ENCODE measurements around the gene DYRK1A.
"Not testable (repeated sequence)": the region's sequence is repeated elsewhere in the genome, so short reads cannot be mapped to it uniquely, and the experiment has no call there.

Gene DYRK1A

GRCh38 chr21:37537391-37537996 lies 170.9 kb downstream of the DYRK1A start:
- no peaks in the 10 kb centered on the region for H3K36me3 ChIP-seq (ENCODE audit: control insufficient read depth in 1 of 2, insufficient read depth in 2 of 2, low read depth in 1 of 2, low read length in 2 of 2)
- WGBS = 96% methylated on average over 3 of the region's 4 CpGs
- H3K4me1 ChIP-seq (ENCODE audit: control insufficient read depth, insufficient read depth, low read depth, low read length) = peaks cover 6% of the 10 kb centered on the region
- H2BK15ac ChIP-seq (ENCODE audit: low read depth, poor library complexity, severe bottlenecking) = no peak overlapping the region
- no peak overlapping the region for H3K9ac ChIP-seq (ENCODE audit: low read length)
- no peak overlapping the region for H4K8ac ChIP-seq (ENCODE audit: low read length)
- H3K4me3 ChIP-seq (ENCODE audit: insufficient read depth in 1 of 2, low read depth in 1 of 2, low read length in 2 of 2) = no peak overlapping the region
- peaks cover 48% of the 10 kb centered on the region for H3K9me3 ChIP-seq (ENCODE audit: control insufficient read depth, low read length)
- H2AK5ac ChIP-seq (ENCODE audit: low read length, severe bottlenecking) = no peak overlapping the region
- H3K79me1 ChIP-seq (replicated peaks; ENCODE audit: low read length, poor library complexity, severe bottlenecking) = no peaks in the 10 kb centered on the region
- H3K18ac ChIP-seq (ENCODE audit: low read depth in 1 of 2, low read length in 2 of 2) = no peak overlapping the region
- H3K27me3 ChIP-seq (ENCODE audit: control insufficient read depth in 1 of 2, insufficient read depth in 1 of 2, low read length in 2 of 2) = peaks cover 8 to 15% of the 10 kb centered on the region in 2 experiments
- H3K4ac ChIP-seq (ENCODE audit: low read depth in 1 of 2, low read length in 2 of 2) = no peak overlapping the region
- H2AFZ ChIP-seq (ENCODE audit: low read depth, low read length) = no peak overlapping the region
- H3K27ac ChIP-seq (ENCODE audit: low read length, poor library complexity, severe bottlenecking) = no peak overlapping the region
- no peak overlapping the region for H3K14ac ChIP-seq (ENCODE audit: low read length in 2 of 2)
- H3K4me2 ChIP-seq (ENCODE audit: low read length, poor library complexity, severe bottlenecking) = no peak overlapping the region
- no peak overlapping the region for H2BK120ac ChIP-seq (ENCODE audit: low read depth, low read length)
- no peak overlapping the region for H2BK12ac ChIP-seq (ENCODE audit: low read length in 2 of 2)
- H4K91ac ChIP-seq (ENCODE audit: low read length) = no peak overlapping the region
- DNase-seq = no peak
- no peak overlapping the region for H3K23ac ChIP-seq (ENCODE audit: low read length in 2 of 2)
- no peak overlapping the region for H2BK5ac ChIP-seq (ENCODE audit: low read depth, low read length, poor library complexity, severe bottlenecking)

- Histone ChIP-seq H2BK12ac (ENCODE audit: low read length in 2 of 2) (no peak overlapping the region), H2BK120ac (ENCODE audit: low read depth, low read length) (no peak overlapping the region), H4K8ac (ENCODE audit: low read length) (no peak overlapping the region), H3K27me3 (ENCODE audit: control insufficient read depth in 1 of 2, insufficient read depth in 1 of 2, low read length in 2 of 2) (peaks cover 6 to 9% of the 10 kb centered on the region in 2 experiments), H2AFZ (ENCODE audit: low read depth, low read length) (no peak overlapping the region), H2BK5ac (ENCODE audit: low read depth, low read length, poor library complexity, severe bottlenecking) (no peak overlapping the region), H4K91ac (ENCODE audit: low read length) (no peak overlapping the region), H3K14ac (ENCODE audit: low read length in 2 of 2) (no peak overlapping the region), H2BK15ac (ENCODE audit: low read depth, poor library complexity, severe bottlenecking) (no peak overlapping the region), H3K4ac (ENCODE audit: low read depth in 1 of 2, low read length in 2 of 2) (no peak overlapping the region), H3K18ac (ENCODE audit: low read depth in 1 of 2, low read length in 2 of 2) (no peak overlapping the region), H3K23ac (ENCODE audit: low read length in 2 of 2) (no peak overlapping the region), H3K9me3 (ENCODE audit: control insufficient read depth, low read length) (peaks cover 56% of the 10 kb centered on the region), H3K27ac (ENCODE audit: low read length, poor library complexity, severe bottlenecking) (no peak overlapping the region), H3K79me1 (replicated peaks; ENCODE audit: low read length, poor library complexity, severe bottlenecking) (no peaks in the 10 kb centered on the region), H3K4me3 (ENCODE audit: insufficient read depth in 1 of 2, low read depth in 1 of 2, low read length in 2 of 2) (no peak overlapping the region), H3K9ac (ENCODE audit: low read length) (no peak overlapping the region), H3K36me3 (ENCODE audit: control insufficient read depth in 1 of 2, insufficient read depth in 2 of 2, low read depth in 1 of 2, low read length in 2 of 2) (no peaks in the 10 kb centered on the region), H2AK5ac (ENCODE audit: low read length, severe bottlenecking) (no peak overlapping the region), H3K4me2 (ENCODE audit: low read length, poor library complexity, severe bottlenecking) (no peak overlapping the region), H3K4me1 (ENCODE audit: control insufficient read depth, insufficient read depth, low read depth, low read length) (no peaks in the 10 kb centered on the region)
- no peak for DNase-seq
- 100% methylated on average over 1 of the region's 5 CpGs for WGBS
Observed at GRCh38 chr21:37538971-37539590, 172.5 kb downstream of the DYRK1A start.

GRCh38 chr21:37541128-37541527 lies 174.6 kb downstream of the DYRK1A start:
- not testable (repeated sequence) for H2BK5ac ChIP-seq (ENCODE audit: low read depth, low read length, poor library complexity, severe bottlenecking); H3K18ac ChIP-seq (ENCODE audit: low read depth in 1 of 2, low read length in 2 of 2); H3K27me3 ChIP-seq (ENCODE audit: control insufficient read depth in 1 of 2, insufficient read depth in 1 of 2, low read length in 2 of 2); H3K14ac ChIP-seq (ENCODE audit: low read length in 2 of 2); H2BK12ac ChIP-seq (ENCODE audit: low read length in 2 of 2); H4K91ac ChIP-seq (ENCODE audit: low read length); H2BK15ac ChIP-seq (ENCODE audit: low read depth, poor library complexity, severe bottlenecking); H3K79me1 ChIP-seq (replicated peaks; ENCODE audit: low read length, poor library complexity, severe bottlenecking); H2AK5ac ChIP-seq (ENCODE audit: low read length, severe bottlenecking); DNase-seq; H3K4me3 ChIP-seq (ENCODE audit: insufficient read depth in 1 of 2, low read depth in 1 of 2, low read length in 2 of 2); H3K23ac ChIP-seq (ENCODE audit: low read length in 2 of 2); H2AFZ ChIP-seq (ENCODE audit: low read depth, low read length); H3K4ac ChIP-seq (ENCODE audit: low read depth in 1 of 2, low read length in 2 of 2); H2BK120ac ChIP-seq (ENCODE audit: low read depth, low read length); H3K36me3 ChIP-seq (ENCODE audit: control insufficient read depth in 1 of 2, insufficient read depth in 2 of 2, low read depth in 1 of 2, low read length in 2 of 2); H3K4me2 ChIP-seq (ENCODE audit: low read length, poor library complexity, severe bottlenecking); H3K27ac ChIP-seq (ENCODE audit: low read length, poor library complexity, severe bottlenecking); H4K8ac ChIP-seq (ENCODE audit: low read length); H3K9ac ChIP-seq (ENCODE audit: low read length); H3K4me1 ChIP-seq (ENCODE audit: control insufficient read depth, insufficient read depth, low read depth, low read length)
- H3K9me3 ChIP-seq (ENCODE audit: control insufficient read depth, low read length) = peaks cover 39% of the 10 kb centered on the region
- no CpG with 5 or more reads among the region's 2 CpGs for whole genome bisulfite sequencing

GRCh38 chr21:37542512-37542911 lies 175.9 kb downstream of the DYRK1A start:
- Histone ChIP-seq H3K27ac (ENCODE audit: low read length, poor library complexity, severe bottlenecking) (no peak overlapping the region), H3K4ac (ENCODE audit: low read depth in 1 of 2, low read length in 2 of 2) (no peak overlapping the region), H4K91ac (ENCODE audit: low read length) (no peak overlapping the region), H3K4me1 (ENCODE audit: control insufficient read depth, insufficient read depth, low read depth, low read length) (peaks cover 6% of the 10 kb centered on the region), H3K4me3 (ENCODE audit: insufficient read depth in 1 of 2, low read depth in 1 of 2, low read length in 2 of 2) (no peak overlapping the region), H3K9ac (ENCODE audit: low read length) (no peak overlapping the region), H2BK120ac (ENCODE audit: low read depth, low read length) (no peak overlapping the region), H3K79me1 (replicated peaks; ENCODE audit: low read length, poor library complexity, severe bottlenecking) (no peaks in the 10 kb centered on the region), H2AFZ (ENCODE audit: low read depth, low read length) (no peak overlapping the region), H3K9me3 (ENCODE audit: control insufficient read depth, low read length) (peaks cover 26% of the 10 kb centered on the region), H3K27me3 (ENCODE audit: control insufficient read depth in 1 of 2, insufficient read depth in 1 of 2, low read length in 2 of 2) (peaks cover 0 to 17% of the 10 kb centered on the region in 2 experiments), H4K8ac (ENCODE audit: low read length) (no peak overlapping the region), H3K23ac (ENCODE audit: low read length in 2 of 2) (no peak overlapping the region), H3K4me2 (ENCODE audit: low read length, poor library complexity, severe bottlenecking) (no peak overlapping the region), H2BK15ac (ENCODE audit: low read depth, poor library complexity, severe bottlenecking) (no peak overlapping the region), H2AK5ac (ENCODE audit: low read length, severe bottlenecking) (no peak overlapping the region), H3K36me3 (ENCODE audit: control insufficient read depth in 1 of 2, insufficient read depth in 2 of 2, low read depth in 1 of 2, low read length in 2 of 2) (no peaks in the 10 kb centered on the region), H2BK12ac (ENCODE audit: low read length in 2 of 2) (no peak overlapping the region), H3K14ac (ENCODE audit: low read length in 2 of 2) (no peak overlapping the region), H3K18ac (ENCODE audit: low read depth in 1 of 2, low read length in 2 of 2) (no peak overlapping the region), H2BK5ac (ENCODE audit: low read depth, low read length, poor library complexity, severe bottlenecking) (no peak overlapping the region)
- no peak for DNase-seq
- WGBS = no CpG with 5 or more reads among the region's 1 CpG

Data from mesenchymal stem cell (in vitro differentiated cells and primary cell).